ENCODE measurements around the gene ABCG2.

Gene ABCG2

DNA sequence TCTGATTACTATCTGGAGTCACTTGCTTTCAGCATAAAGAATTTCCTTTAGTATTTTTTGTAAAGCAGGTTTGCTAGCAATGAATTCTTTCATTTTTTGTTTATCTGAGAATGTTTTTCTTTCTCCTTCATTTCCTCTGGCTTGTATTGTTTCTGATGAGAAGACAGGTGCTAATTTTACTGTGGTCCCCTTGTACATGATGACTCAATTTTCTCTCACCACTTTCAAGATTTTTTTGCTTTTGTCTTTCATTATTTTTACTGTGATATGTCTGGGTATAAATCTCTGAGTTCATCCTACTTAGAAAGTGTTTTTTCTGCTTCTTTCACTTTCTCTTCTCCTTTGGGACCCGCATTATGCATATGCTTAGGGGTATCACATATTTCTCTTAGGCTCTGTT is 88.4 kb downstream of the ABCG2 start:
- peaks cover 95% of the 10 kb centered on the region for H3K36me3 ChIP-seq (ENCODE audit: control insufficient read depth, insufficient read depth, low read length)
- H3K9me3 ChIP-seq (ENCODE audit: control insufficient read depth, insufficient read depth, low read length): no peaks in the 10 kb centered on the region

DNA sequence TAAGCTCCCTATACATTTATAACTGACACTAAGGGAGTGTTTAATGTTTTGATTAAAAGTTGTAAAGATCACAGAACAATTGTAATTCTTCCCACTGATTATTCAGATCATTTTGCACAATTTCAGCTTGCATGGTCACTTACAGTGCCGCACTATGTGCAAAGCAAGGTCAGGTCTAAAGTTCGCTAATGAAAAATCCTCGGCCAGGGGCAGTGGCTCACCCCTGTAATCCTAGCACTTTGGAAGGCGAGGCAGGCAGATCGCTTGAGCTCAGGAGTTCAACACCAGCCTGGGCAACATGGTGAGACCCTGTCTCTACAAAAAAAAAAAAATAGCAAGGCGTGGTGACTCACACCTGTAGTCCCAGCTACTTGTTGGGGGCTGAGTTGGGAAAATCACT is 94.0 kb downstream of the ABCG2 start:
- Histone ChIP-seq H3K4me1 (ENCODE audit: control insufficient read depth, insufficient read depth, low read length) (no peaks in the 10 kb centered on the region), H3K9me3 (ENCODE audit: control insufficient read depth, insufficient read depth, low read length) (no peaks in the 10 kb centered on the region), H3K27me3 (ENCODE audit: control insufficient read depth, insufficient read depth, low read length) (no peaks in the 10 kb centered on the region), H3K4me3 (ENCODE audit: low read depth, low read length) (no peak overlapping the region), H3K9ac (ENCODE audit: low read depth, low read length) (no peak overlapping the region), H3K27ac (ENCODE audit: low read depth, low read length) (no peak overlapping the region), H3K36me3 (ENCODE audit: control insufficient read depth, insufficient read depth, low read length) (peaks cover 87% of the 10 kb centered on the region)

More for the DNA sequence above, 88.4 kb downstream of the ABCG2 start:
- no peak overlapping the region for H3K27ac ChIP-seq (ENCODE audit: low read depth, low read length)
- no peaks in the 10 kb centered on the region for H3K4me1 ChIP-seq (ENCODE audit: control insufficient read depth, insufficient read depth, low read length)
- H3K27me3 ChIP-seq (ENCODE audit: control insufficient read depth, insufficient read depth, low read length): no peaks in the 10 kb centered on the region
- no peak overlapping the region for H3K9ac ChIP-seq (ENCODE audit: low read depth, low read length)
- H3K4me3 ChIP-seq (ENCODE audit: low read depth, low read length): no peak overlapping the region

GRCh38 chr4:88063634-88064296 is 94.7 kb downstream of the ABCG2 start:
- no peaks in the 10 kb centered on the region for H3K27me3 ChIP-seq (ENCODE audit: control insufficient read depth, insufficient read depth, low read length)
- H3K4me3 ChIP-seq (ENCODE audit: low read depth, low read length): no peak overlapping the region
- H3K27ac ChIP-seq (ENCODE audit: low read depth, low read length): no peak overlapping the region
- H3K4me1 ChIP-seq (ENCODE audit: control insufficient read depth, insufficient read depth, low read length): no peaks in the 10 kb centered on the region
- no peak overlapping the region for H3K9ac ChIP-seq (ENCODE audit: low read depth, low read length)
- H3K36me3 ChIP-seq (ENCODE audit: control insufficient read depth, insufficient read depth, low read length): peaks cover 87% of the 10 kb centered on the region
- no peaks in the 10 kb centered on the region for H3K9me3 ChIP-seq (ENCODE audit: control insufficient read depth, insufficient read depth, low read length)

DNA sequence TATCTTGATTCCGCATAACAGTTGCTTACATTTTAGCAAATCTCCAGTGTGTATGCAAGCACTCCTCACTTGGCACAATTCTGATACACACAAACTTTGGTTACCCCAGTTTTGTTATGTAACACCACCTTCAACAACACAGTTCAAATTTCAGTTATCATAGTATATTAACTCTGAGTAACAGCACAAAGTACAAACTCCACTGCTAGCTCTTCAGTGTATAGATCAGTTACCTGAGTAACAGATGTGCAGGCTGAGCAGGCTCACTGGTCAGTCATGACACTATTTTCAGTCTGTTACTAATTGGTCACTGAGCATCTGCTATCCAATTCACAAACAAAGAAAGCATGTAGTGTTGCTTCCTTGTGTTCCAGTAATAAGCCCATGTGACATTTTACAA is 95.6 kb downstream of the ABCG2 start:
- Histone ChIP-seq H3K9me3 (ENCODE audit: control insufficient read depth, insufficient read depth, low read length) (no peaks in the 10 kb centered on the region), H3K36me3 (ENCODE audit: control insufficient read depth, insufficient read depth, low read length) (peaks cover 89% of the 10 kb centered on the region)

GRCh38 chr4:88062311-88062710 is 96.1 kb downstream of the ABCG2 start:
- H3K4me1 ChIP-seq (ENCODE audit: control insufficient read depth, insufficient read depth, low read length): no peaks in the 10 kb centered on the region
- no peak overlapping the region for H3K9ac ChIP-seq (ENCODE audit: low read depth, low read length)
- no peaks in the 10 kb centered on the region for H3K27me3 ChIP-seq (ENCODE audit: control insufficient read depth, insufficient read depth, low read length)
- H3K27ac ChIP-seq (ENCODE audit: low read depth, low read length): no peak overlapping the region
- H3K36me3 ChIP-seq (ENCODE audit: control insufficient read depth, insufficient read depth, low read length): peaks cover 87% of the 10 kb centered on the region
- H3K4me3 ChIP-seq (ENCODE audit: low read depth, low read length): no peak overlapping the region
- no peaks in the 10 kb centered on the region for H3K9me3 ChIP-seq (ENCODE audit: control insufficient read depth, insufficient read depth, low read length)

More for the DNA sequence above, 95.6 kb downstream of the ABCG2 start:
- Histone ChIP-seq H3K4me3 (ENCODE audit: low read depth, low read length) (no peak overlapping the region), H3K4me1 (ENCODE audit: control insufficient read depth, insufficient read depth, low read length) (no peaks in the 10 kb centered on the region), H3K9ac (ENCODE audit: low read depth, low read length) (no peak overlapping the region), H3K27me3 (ENCODE audit: control insufficient read depth, insufficient read depth, low read length) (no peaks in the 10 kb centered on the region), H3K27ac (ENCODE audit: low read depth, low read length) (no peak overlapping the region)

- Histone ChIP-seq H3K27me3 (ENCODE audit: control insufficient read depth, insufficient read depth, low read length) (no peaks in the 10 kb centered on the region), H3K36me3 (ENCODE audit: control insufficient read depth, insufficient read depth, low read length) (peaks cover 87% of the 10 kb centered on the region), H3K4me1 (ENCODE audit: control insufficient read depth, insufficient read depth, low read length) (no peaks in the 10 kb centered on the region), H3K9ac (ENCODE audit: low read depth, low read length) (no peak overlapping the region), H3K4me3 (ENCODE audit: low read depth, low read length) (no peak overlapping the region), H3K9me3 (ENCODE audit: control insufficient read depth, insufficient read depth, low read length) (no peaks in the 10 kb centered on the region), H3K27ac (ENCODE audit: low read depth, low read length) (no peak overlapping the region)
Measured at GRCh38 chr4:88060431-88060830, 98.0 kb downstream of the ABCG2 start.

DNA sequence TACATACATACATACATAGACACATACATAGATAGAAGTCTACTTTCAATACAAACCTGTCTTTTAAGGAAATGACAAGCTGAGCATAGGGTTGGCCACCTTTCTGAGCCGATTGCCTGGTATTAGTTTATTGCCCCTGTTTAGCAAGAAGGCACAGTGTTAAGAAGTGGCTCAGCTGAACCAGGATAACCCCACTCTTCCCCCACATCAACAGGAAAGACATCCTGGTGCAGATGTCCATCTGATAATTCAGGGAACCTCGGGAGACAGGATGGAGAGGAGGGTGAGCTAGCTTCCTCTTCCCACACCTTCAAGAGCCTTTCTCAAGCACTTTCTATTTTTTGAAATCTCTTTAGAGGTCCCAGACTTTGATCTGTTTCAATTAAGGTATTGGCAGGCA is 98.7 kb downstream of the ABCG2 start:
- peaks cover 85% of the 10 kb centered on the region for H3K36me3 ChIP-seq (ENCODE audit: control insufficient read depth, insufficient read depth, low read length)
- no peaks in the 10 kb centered on the region for H3K27me3 ChIP-seq (ENCODE audit: control insufficient read depth, insufficient read depth, low read length)
- H3K27ac ChIP-seq (ENCODE audit: low read depth, low read length): no peak overlapping the region
- H3K4me3 ChIP-seq (ENCODE audit: low read depth, low read length): no peak overlapping the region
- H3K4me1 ChIP-seq (ENCODE audit: control insufficient read depth, insufficient read depth, low read length): no peaks in the 10 kb centered on the region
- H3K9me3 ChIP-seq (ENCODE audit: control insufficient read depth, insufficient read depth, low read length): no peaks in the 10 kb centered on the region
- no peak overlapping the region for H3K9ac ChIP-seq (ENCODE audit: low read depth, low read length)

DNA sequence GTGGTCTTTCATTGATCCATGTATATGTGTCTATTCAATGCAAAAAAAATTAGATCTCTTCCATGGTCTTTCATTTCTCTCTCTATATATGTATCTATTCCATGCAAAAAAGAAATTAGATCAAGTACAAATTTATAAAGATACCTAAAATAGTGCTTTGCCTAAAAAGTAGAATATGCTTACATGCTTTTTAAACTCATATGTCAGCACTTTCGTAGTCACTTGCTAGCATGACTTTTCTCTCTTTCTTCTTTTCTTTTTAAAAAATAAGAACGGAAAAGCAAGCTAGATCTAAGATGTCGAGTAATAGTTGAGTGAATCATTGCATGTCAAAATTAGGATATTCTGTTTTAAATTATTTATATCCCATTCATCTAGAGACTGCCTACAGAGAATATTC is 100.1 kb downstream of the ABCG2 start:
- Histone ChIP-seq H3K27ac (ENCODE audit: low read depth, low read length) (no peak overlapping the region), H3K9me3 (ENCODE audit: control insufficient read depth, insufficient read depth, low read length) (no peaks in the 10 kb centered on the region), H3K36me3 (ENCODE audit: control insufficient read depth, insufficient read depth, low read length) (peaks cover 79% of the 10 kb centered on the region), H3K4me3 (ENCODE audit: low read depth, low read length) (no peak overlapping the region), H3K4me1 (ENCODE audit: control insufficient read depth, insufficient read depth, low read length) (no peaks in the 10 kb centered on the region), H3K9ac (ENCODE audit: low read depth, low read length) (no peak overlapping the region), H3K27me3 (ENCODE audit: control insufficient read depth, insufficient read depth, low read length) (no peaks in the 10 kb centered on the region)

- H3K27ac ChIP-seq (ENCODE audit: low read depth, low read length): no peak overlapping the region
- peaks cover 87% of the 10 kb centered on the region for H3K36me3 ChIP-seq (ENCODE audit: control insufficient read depth, insufficient read depth, low read length)
Measured at GRCh38 chr4:88054901-88055300, 103.5 kb downstream of the ABCG2 start.

DNA sequence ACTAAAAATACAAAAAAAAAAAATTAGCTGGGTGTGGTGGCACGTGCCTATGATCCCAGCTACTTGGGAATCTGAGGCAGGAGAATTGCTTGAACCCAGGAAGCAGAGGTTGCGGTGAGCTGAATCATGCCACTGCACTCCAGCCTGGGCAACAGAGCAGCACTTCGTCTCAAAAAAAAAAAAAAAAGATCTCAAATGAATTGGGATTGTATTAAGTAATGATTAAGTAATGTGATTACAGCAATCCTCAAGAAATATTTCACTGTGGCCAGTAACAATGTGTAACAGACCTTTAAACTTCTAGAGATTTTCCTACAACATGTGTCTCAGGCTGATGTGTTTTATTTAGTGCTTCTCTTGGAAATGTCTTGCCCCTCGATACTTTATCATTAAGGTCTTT is 104.2 kb downstream of the ABCG2 start:
- peaks cover 84% of the 10 kb centered on the region for H3K36me3 ChIP-seq (ENCODE audit: control insufficient read depth, insufficient read depth, low read length)
- H3K27ac ChIP-seq (ENCODE audit: low read depth, low read length): no peak overlapping the region
- no peak overlapping the region for H3K9ac ChIP-seq (ENCODE audit: low read depth, low read length)
- no peak overlapping the region for H3K4me3 ChIP-seq (ENCODE audit: low read depth, low read length)
- H3K9me3 ChIP-seq (ENCODE audit: control insufficient read depth, insufficient read depth, low read length): no peaks in the 10 kb centered on the region
- no peaks in the 10 kb centered on the region for H3K4me1 ChIP-seq (ENCODE audit: control insufficient read depth, insufficient read depth, low read length)
- H3K27me3 ChIP-seq (ENCODE audit: control insufficient read depth, insufficient read depth, low read length): no peaks in the 10 kb centered on the region

More at GRCh38 chr4:88054901-88055300, 103.5 kb downstream of the ABCG2 start:
- no peaks in the 10 kb centered on the region for H3K4me1 ChIP-seq (ENCODE audit: control insufficient read depth, insufficient read depth, low read length)
- no peak overlapping the region for H3K9ac ChIP-seq (ENCODE audit: low read depth, low read length)
- no peaks in the 10 kb centered on the region for H3K9me3 ChIP-seq (ENCODE audit: control insufficient read depth, insufficient read depth, low read length)
- H3K27me3 ChIP-seq (ENCODE audit: control insufficient read depth, insufficient read depth, low read length): no peaks in the 10 kb centered on the region
- H3K4me3 ChIP-seq (ENCODE audit: low read depth, low read length): no peak overlapping the region

GRCh38 chr4:88045021-88045420 is 113.4 kb downstream of the ABCG2 start:
- Histone ChIP-seq H3K27me3 (ENCODE audit: control insufficient read depth, insufficient read depth, low read length) (no peaks in the 10 kb centered on the region), H3K9ac (ENCODE audit: low read depth, low read length) (no peak overlapping the region), H3K36me3 (ENCODE audit: control insufficient read depth, insufficient read depth, low read length) (peaks cover 94% of the 10 kb centered on the region), H3K4me1 (ENCODE audit: control insufficient read depth, insufficient read depth, low read length) (no peaks in the 10 kb centered on the region), H3K9me3 (ENCODE audit: control insufficient read depth, insufficient read depth, low read length) (no peaks in the 10 kb centered on the region), H3K4me3 (ENCODE audit: low read depth, low read length) (no peak overlapping the region), H3K27ac (ENCODE audit: low read depth, low read length) (no peak overlapping the region)
